ENCODE measurements around the gene TANGO2. TPM values are rescaled to one million over a fixed set of nuclear protein-coding genes. Genes with fewer than 3 reads are reported as not detected.

The TANGO2 gene
- total RNA-seq, 1 donor: 43.8 TPM

DNA sequence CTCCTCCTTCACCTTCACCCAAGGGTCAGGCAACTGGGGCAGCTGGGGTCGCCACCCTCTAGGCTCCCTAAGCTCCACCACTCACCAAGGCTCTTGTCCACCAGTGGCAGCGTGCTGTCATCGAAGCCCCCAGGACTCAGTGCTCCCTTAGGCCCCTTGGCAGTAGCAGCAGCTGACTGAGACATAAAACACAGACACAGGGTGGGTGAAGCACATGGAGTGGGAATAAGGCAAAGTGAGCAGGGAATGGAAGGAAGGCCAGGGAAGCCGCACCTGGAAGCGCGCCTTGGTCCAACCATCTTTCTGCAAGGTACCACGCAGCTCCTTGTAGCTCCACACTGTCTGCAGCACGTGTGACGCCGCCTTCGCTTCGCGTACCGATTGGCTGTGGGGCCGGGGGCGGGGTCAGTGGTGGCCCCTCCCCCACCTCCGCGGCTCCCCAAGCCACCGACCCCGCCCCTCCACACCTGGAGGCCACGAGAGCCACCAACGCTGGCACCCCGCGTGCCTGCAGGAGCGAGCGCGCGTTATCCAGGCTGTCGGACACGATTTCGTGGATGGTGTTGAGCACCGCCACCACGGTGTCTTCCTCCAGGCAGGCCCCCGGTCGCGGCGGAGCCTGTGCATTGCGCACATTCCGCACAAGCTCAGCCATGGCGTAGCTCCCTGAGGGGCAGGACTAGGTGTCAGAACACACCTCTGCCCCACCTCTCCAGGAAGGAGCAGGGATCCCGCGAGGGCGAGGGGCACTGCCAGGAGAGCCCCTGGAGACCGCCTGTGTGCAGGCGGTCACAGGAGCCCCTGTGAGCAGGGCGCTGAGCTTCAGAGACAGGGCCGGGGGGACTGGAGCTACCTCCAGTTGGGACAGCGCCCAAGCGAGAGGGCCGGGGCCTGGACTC, 48.0 kb upstream of the TANGO2 start:
- Histone ChIP-seq H2AFZ (ENCODE audit: low read length) (no peak overlapping the region), H3K79me2 (ENCODE audit: insufficient read depth, low read length) (no peaks in the 10 kb centered on the region), H3K27me3 (ENCODE audit: insufficient read depth, low read length) (no peaks in the 10 kb centered on the region), H3K4me2 (ENCODE audit: insufficient read depth, low read length) (no peak overlapping the region), H3K36me3 (ENCODE audit: insufficient read depth, low read length) (peaks cover 3% of the 10 kb centered on the region), H4K20me1 (ENCODE audit: insufficient read depth, low read length) (peaks cover 15% of the 10 kb centered on the region), H3K4me3 (ENCODE audit: insufficient read depth, low read length) (no peak overlapping the region), H3K9me3 (ENCODE audit: low read depth, low read length) (no peaks in the 10 kb centered on the region), H3K4me1 (ENCODE audit: insufficient read depth, low read length) (no peaks in the 10 kb centered on the region), H3K27ac (ENCODE audit: low read depth, low read length) (no peak overlapping the region)
- no peak for DNase-seq (ENCODE audit: insufficient read length, low spot score, missing footprints)
- TF ChIP-seq, protein P1, sequence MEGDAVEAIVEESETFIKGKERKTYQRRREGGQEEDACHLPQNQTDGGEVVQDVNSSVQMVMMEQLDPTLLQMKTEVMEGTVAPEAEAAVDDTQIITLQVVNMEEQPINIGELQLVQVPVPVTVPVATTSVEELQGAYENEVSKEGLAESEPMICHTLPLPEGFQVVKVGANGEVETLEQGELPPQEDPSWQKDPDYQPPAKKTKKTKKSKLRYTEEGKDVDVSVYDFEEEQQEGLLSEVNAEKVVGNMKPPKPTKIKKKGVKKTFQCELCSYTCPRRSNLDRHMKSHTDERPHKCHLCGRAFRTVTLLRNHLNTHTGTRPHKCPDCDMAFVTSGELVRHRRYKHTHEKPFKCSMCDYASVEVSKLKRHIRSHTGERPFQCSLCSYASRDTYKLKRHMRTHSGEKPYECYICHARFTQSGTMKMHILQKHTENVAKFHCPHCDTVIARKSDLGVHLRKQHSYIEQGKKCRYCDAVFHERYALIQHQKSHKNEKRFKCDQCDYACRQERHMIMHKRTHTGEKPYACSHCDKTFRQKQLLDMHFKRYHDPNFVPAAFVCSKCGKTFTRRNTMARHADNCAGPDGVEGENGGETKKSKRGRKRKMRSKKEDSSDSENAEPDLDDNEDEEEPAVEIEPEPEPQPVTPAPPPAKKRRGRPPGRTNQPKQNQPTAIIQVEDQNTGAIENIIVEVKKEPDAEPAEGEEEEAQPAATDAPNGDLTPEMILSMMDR (IDR thresholded peaks at IDR 0.05; ENCODE audit: extremely low read depth, low read depth, low read length): no peak

DNA sequence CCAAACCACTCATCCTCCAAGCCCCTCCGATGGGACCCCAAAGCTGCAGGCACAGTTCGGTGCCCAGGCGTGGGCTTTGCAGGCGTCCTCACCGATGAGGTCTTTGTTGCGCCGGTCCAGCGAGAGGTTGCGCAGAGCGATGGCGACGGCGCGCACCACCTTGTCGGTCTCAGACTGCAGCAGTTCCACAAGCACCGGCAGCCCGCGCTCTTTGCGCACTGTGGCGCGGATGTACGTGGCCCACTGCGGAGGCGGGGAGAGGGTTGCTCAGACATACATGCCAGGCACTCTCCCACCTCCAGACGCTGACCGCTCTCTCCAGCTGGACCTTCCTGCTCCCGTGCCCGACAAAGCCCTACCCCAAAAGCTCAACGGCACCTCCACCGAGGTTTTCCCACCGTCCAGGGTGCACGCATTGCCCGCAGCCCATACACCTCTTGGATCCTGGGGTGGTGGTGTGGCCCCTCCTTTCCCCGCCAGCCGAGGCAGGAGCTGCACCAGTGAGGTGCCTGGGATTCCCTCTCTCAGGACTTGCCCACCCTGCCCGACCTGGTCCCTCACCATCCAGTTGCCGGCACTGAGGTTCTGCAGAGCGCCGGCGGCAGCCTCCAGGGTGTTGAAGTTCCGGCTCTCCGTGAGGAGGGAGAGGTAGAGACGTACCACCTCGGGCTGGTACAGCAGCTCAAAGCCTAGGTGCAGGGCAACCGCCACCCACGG, 47.2 kb upstream of the TANGO2 start:
- no peaks in the 10 kb centered on the region for H3K9me3 ChIP-seq (ENCODE audit: low read depth, low read length)
- no peak overlapping the region for H3K4me2 ChIP-seq (ENCODE audit: insufficient read depth, low read length)
- no peak overlapping the region for H3K27ac ChIP-seq (ENCODE audit: low read depth, low read length)
- TF ChIP-seq, protein P1 (IDR thresholded peaks at IDR 0.05; ENCODE audit: extremely low read depth, low read depth, low read length): no peak
- H4K20me1 ChIP-seq (ENCODE audit: insufficient read depth, low read length): peaks cover 13% of the 10 kb centered on the region
- H3K27me3 ChIP-seq (ENCODE audit: insufficient read depth, low read length): no peaks in the 10 kb centered on the region
- H3K79me2 ChIP-seq (ENCODE audit: insufficient read depth, low read length): no peaks in the 10 kb centered on the region
- DNase-seq (ENCODE audit: insufficient read length, low spot score, missing footprints): no peak
- no peak overlapping the region for H2AFZ ChIP-seq (ENCODE audit: low read length)
- no peaks in the 10 kb centered on the region for H3K36me3 ChIP-seq (ENCODE audit: insufficient read depth, low read length)
- no peaks in the 10 kb centered on the region for H3K4me1 ChIP-seq (ENCODE audit: insufficient read depth, low read length)
- H3K4me3 ChIP-seq (ENCODE audit: insufficient read depth, low read length): no peak overlapping the region

DNA sequence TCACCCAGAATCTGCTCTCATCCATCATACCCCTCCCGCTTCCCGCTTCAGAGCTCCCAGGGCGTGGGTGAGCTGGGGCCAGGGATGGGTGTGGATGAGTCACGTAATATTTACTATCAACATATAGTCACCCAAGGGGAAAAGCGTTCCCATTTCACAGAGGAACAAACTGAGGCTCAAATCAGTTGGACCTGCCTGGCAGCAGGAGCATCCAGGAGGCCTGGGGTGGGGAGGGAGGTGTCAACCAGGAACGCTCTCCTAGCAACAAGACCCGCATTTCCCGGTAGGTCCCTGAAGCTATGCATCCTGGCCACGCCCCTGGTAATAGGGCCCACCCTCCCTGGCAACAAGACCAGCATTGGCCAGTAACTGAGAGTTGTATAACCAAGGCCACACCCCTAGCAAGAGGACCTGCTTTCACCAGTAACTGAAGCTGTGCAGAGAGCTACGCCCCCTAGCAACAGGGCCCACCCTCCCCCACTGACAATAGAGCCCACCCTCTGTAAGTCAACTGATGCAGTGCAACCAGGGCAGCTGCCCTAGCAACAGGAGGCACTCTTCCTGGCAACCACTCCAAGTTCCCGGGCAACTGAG, 46.5 kb upstream of the TANGO2 start:
- Histone ChIP-seq H3K36me3 (ENCODE audit: insufficient read depth, low read length) (no peaks in the 10 kb centered on the region), H4K20me1 (ENCODE audit: insufficient read depth, low read length) (peaks cover 13% of the 10 kb centered on the region), H3K4me1 (ENCODE audit: insufficient read depth, low read length) (no peaks in the 10 kb centered on the region), H3K4me3 (ENCODE audit: insufficient read depth, low read length) (no peak overlapping the region), H3K9me3 (ENCODE audit: low read depth, low read length) (no peaks in the 10 kb centered on the region), H3K4me2 (ENCODE audit: insufficient read depth, low read length) (no peak overlapping the region), H3K27ac (ENCODE audit: low read depth, low read length) (no peak overlapping the region), H2AFZ (ENCODE audit: low read length) (no peak overlapping the region), H3K79me2 (ENCODE audit: insufficient read depth, low read length) (no peaks in the 10 kb centered on the region), H3K27me3 (ENCODE audit: insufficient read depth, low read length) (no peaks in the 10 kb centered on the region)
- peak; percentile 97 for DNase-seq (ENCODE audit: insufficient read length, low spot score, missing footprints)
- TF ChIP-seq, protein P1 (IDR thresholded peaks at IDR 0.05; ENCODE audit: extremely low read depth, low read depth, low read length): no peak

Data from osteoblast (primary cell).